Lower leg skin (tissue), 3 donors: ENCODE results near the gene CCL1.

Experiments used
- POLR2A ChIP-seq, 2 donors: fragments of 450-650 bp; IDR thresholded peaks; one replicate each; pipeline ENCODE4 v1.6.1; 2016 to 2017; ENCODE audit warnings: antibody characterized with exemption in 2 of 2, mild to moderate bottlenecking in 1 of 2, moderate library complexity in 1 of 2
- TF ChIP-seq, protein P1 (sequence below), 3 donors: fragments of 450-650 bp; IDR thresholded peaks; one replicate each; pipeline ENCODE4 v1.5.1; 2016; ENCODE audit warnings: antibody characterized with exemption in 3 of 3, mild to moderate bottlenecking in 3 of 3, moderate library complexity in 2 of 3

DNA sequence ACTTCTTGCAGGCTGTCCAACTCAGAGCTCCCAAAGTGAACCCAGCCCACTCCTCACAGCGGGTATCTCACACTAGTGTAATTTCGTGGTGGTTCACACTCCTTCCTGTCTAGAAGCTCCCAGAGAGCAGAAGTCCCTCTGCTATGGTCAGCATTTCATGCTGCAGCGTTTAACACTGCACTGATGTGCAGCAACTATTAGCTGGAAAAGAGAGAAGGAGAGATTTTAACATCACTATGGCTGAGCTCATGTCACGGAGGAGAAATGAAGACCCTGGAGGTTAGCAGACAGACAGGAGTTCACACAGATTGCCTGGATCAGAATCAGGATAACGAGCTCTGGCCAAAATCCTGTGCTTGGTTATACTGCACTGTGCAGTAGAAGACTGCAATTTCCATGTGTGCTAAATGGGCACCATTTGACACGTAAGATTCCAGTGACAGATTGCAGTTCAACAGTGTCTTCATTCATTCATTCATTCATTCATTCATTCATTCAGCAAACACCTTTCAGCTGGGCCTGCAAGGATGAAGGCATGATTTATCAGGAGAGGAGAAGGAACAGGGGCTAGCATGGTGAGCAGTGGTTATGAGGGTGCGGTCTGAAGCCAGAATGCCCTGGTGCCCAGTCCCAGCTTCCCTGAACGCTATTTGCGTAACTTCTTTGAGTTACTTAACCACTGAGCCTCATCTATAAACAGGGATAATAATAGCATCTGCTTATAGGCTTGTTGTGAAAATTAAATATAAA, 5.3 kb upstream of the CCL1 start:
- TF ChIP-seq, protein P1, sequence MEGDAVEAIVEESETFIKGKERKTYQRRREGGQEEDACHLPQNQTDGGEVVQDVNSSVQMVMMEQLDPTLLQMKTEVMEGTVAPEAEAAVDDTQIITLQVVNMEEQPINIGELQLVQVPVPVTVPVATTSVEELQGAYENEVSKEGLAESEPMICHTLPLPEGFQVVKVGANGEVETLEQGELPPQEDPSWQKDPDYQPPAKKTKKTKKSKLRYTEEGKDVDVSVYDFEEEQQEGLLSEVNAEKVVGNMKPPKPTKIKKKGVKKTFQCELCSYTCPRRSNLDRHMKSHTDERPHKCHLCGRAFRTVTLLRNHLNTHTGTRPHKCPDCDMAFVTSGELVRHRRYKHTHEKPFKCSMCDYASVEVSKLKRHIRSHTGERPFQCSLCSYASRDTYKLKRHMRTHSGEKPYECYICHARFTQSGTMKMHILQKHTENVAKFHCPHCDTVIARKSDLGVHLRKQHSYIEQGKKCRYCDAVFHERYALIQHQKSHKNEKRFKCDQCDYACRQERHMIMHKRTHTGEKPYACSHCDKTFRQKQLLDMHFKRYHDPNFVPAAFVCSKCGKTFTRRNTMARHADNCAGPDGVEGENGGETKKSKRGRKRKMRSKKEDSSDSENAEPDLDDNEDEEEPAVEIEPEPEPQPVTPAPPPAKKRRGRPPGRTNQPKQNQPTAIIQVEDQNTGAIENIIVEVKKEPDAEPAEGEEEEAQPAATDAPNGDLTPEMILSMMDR (IDR thresholded peaks at IDR 0.05) = no peak
- TF ChIP-seq POLR2A (IDR thresholded peaks at IDR 0.05) = no peak
